Fibroblast of skin of left quadriceps (primary cell): ENCODE results near the gene ARHGAP9.
"Not testable (repeated sequence)": the region's sequence is repeated elsewhere in the genome, so short reads cannot be mapped to it uniquely, and the experiment has no call there.

Source experiments
- DNase-seq, 2 experiments: peaks; one replicate each; pipeline ENCODE4 v3.0.0-alpha.2; 2013; ENCODE audit warnings: low read depth in 2 of 2

Gene ARHGAP9

DNA sequence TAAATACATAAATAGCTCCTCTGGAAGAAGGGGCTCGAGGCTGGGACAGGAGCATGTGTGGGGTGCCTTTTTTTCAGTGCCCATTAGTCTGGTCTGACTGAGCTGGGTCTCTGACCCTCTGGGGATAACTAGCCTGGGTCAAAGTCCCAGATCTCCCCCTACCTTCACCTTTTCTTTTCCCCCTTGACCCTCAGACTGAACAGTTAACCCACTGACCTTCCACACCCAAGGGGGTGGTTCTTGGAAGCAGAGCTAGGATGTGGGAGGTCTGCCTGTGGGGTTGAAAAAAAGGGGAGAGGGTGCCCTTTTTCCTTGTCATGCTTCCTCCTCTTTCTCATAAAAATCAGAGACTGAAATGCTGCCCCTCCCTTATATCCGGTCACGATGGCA, 21.0 kb downstream of the ARHGAP9 start:
- DNase-seq, result no peak

DNA sequence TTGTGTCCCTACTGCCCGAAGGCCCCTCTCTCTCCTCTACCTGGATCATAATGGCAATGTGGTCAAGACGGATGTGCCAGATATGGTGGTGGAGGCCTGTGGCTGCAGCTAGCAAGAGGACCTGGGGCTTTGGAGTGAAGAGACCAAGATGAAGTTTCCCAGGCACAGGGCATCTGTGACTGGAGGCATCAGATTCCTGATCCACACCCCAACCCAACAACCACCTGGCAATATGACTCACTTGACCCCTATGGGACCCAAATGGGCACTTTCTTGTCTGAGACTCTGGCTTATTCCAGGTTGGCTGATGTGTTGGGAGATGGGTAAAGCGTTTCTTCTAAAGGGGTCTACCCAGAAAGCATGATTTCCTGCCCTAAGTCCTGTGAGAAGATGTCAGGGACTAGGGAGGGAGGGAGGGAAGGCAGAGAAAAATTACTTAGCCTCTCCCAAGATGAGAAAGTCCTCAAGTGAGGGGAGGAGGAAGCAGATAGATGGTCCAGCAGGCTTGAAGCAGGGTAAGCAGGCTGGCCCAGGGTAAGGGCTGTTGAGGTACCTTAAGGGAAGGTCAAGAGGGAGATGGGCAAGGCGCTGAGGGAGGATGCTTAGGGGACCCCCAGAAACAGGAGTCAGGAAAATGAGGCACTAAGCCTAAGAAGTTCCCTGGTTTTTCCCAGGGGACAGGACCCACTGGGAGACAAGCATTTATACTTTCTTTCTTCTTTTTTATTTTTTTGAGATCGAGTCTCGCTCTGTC, 22.8 kb downstream of the ARHGAP9 start:
- DNase-seq, result no peak

DNA sequence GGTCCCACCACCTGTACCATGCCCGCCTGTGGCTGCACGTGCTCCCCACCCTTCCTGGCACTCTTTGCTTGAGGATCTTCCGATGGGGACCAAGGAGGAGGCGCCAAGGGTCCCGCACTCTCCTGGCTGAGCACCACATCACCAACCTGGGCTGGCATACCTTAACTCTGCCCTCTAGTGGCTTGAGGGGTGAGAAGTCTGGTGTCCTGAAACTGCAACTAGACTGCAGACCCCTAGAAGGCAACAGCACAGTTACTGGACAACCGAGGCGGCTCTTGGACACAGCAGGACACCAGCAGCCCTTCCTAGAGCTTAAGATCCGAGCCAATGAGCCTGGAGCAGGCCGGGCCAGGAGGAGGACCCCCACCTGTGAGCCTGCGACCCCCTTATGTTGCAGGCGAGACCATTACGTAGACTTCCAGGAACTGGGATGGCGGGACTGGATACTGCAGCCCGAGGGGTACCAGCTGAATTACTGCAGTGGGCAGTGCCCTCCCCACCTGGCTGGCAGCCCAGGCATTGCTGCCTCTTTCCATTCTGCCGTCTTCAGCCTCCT, 23.4 kb downstream of the ARHGAP9 start:
- DNase-seq, result no peak

GRCh38 chr12:57455374-57456144, 24.1 kb downstream of the ARHGAP9 start:
- DNase-seq, result no peak

GRCh38 chr12:57454566-57455373, 24.9 kb downstream of the ARHGAP9 start, which contains the start of gene INHBE:
TSS of gene INHBE (plus strand) at chr12:57455307. CDS start at chr12:57455537, 230 bp downstream.
- DNase-seq, result peak; percentile 94 to 96

- no peak for DNase-seq
Observed at GRCh38 chr12:57454213-57454565, 25.5 kb downstream of the ARHGAP9 start.

- peak; percentile 56 to 61 for DNase-seq
Observed at GRCh38 chr12:57452937-57453509, 26.6 kb downstream of the ARHGAP9 start.

DNA sequence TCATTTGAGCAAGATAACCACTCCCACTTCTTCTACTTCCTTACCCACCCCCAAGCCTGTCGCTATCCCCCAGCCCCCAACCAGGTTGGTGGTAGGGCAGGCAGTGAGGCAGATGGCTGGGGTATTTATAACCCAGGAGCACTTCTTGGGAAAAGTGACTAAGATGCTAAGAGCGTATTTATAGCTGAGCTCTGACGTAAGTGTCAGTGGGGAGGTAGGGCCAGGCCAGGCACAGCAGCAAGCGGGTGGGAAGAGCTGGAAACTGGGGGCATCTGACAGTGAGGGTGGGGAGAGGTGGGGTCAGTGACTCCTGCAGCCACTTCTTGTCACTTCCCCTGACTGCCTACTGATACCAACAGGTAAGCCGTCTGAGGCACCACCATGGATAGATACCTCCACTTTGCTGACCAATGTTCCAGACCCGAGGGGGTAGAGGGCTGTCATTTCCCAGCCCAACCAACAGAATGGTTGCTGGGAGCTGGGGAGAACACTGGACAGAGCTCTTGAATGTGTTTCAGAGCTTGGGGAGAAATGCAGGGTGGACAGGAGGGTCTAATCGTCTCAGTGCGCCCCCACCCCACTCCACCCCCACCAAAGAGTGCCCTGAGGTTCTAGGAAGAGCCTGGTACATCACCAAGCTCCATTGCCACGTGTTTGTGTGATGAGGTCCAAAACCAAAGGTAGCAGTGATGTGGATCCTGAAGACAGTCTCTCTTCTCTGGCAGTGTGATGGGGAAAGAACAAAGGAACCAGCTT, 27.3 kb downstream of the ARHGAP9 start:
- peak; percentile 85 to 88 for DNase-seq

DNA sequence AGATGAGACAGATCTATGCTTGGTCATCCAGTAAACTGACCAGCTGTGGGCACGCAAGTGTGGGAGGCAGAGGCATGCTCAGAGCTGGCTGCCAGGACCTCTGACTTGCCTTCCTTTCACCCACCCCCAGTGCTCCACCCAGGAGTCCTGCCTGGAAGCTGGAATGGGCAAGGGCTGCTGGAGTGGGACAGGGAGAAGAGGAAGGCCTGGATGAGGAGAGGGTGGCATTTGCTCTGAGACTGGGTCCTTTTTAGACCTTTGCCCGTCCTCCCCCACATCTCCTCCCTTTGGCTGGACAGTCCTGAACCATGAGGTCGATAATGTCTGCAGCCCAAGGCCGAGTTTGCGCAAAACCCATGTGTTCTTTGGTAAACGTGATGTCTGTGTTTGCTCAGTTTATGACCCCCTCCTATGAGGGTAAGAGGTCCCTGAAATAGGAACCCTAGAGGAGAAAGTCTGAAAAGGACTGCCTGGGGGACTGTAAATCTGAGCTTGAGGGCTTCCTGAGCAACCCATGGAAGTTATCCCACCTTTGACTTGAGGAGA, 28.4 kb downstream of the ARHGAP9 start:
- no peak for DNase-seq

GRCh38 chr12:57450057-57450456, 29.6 kb downstream of the ARHGAP9 start:
- DNase-seq, result no peak

GRCh38 chr12:57449375-57449774, 30.3 kb downstream of the ARHGAP9 start:
- no peak for DNase-seq

DNA sequence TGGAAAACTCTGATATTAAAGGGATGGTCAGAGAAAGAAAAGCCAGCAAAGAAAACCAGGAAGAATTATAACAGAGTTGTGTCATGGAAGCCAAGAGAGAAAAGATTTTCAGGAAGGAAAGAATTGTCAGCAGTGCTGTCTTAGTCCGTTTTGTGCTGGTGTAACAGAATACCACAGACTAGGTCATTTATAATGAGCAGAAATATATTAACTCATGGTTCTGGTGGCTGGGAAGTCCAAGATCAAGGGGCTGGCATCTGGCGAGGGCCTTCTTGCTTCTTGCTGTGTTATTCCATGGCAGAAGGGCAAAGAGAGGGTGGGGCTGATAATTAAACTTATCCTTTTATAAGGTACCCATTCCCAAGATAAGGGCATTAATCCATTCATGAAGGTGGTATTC, 31.0 kb downstream of the ARHGAP9 start:
- no peak for DNase-seq

DNA sequence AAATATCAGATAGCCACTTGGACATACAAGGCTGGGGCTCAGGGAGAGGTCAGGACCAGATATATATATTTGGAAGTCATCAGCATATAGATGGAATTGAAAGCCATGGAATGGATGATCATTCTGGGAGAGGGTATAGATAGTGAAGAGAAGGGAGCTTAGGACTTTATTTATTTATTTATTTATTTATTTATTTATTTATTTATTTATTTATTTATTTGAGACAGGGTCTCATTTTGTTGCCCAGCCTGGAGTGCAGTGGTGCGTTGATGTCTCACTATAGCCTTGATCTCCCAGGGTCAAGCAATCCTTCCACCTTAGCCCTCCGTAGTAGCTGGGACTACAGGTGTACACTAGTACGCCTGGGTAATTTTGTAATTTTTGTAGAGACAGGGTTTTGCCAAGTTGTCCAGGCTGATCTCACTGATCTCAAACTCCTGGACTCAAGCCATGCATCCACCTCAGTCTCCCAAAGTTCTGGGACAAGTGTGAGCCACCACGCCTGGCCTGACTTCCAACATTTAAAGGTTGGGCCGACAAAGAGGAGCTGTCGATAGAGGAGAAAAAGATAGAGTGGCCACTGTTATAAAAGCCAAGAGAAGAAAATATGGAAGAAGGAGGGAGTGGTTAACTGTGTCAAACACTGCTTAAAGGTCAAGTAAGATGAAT, 33.2 kb downstream of the ARHGAP9 start:
- no peak for DNase-seq

DNA sequence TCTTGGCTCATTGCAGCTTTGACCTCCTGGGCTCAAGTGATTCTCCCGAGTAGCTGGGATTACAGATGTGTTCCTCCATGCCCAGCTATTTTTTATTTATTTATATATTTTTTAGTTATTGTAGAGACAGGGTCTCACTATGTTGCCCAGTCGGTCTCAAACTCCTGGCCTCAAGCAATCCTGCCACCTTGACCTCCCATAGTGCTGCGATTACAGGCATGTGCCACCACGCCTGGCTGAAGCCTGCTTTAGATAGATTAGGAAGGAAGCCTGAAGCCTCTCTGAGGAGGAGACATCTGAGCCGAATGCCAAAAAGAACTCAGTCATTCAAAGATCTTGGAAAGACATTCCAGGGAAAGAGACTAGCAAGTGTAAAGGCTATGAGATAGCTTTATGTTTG, 34.9 kb downstream of the ARHGAP9 start:
- no peak for DNase-seq

DNA sequence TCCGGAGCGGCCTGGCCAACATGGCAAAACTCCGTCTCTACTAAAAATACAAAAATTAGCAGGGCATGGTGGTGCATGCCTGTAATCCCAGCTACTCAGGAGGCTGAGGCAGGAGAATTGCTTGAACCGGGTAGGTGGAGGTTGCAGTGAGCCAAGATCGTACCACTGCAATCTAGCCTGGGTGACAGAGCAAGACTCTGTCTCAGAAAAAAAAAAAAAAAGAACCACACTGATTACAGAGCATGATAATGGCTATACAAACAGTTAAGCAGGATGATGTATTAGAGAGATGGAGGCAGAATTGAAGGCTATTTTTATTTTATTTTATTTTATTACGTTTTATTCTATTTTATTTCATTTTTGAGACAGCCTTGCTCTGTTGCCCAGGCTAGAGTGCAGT, 35.3 kb downstream of the ARHGAP9 start:
- not testable (repeated sequence) for DNase-seq

- no peak for DNase-seq
Observed at GRCh38 chr12:57441846-57442427, 37.7 kb downstream of the ARHGAP9 start.

- not testable (repeated sequence) for DNase-seq
Observed at GRCh38 chr12:57441393-57441792, 38.3 kb downstream of the ARHGAP9 start.

DNA sequence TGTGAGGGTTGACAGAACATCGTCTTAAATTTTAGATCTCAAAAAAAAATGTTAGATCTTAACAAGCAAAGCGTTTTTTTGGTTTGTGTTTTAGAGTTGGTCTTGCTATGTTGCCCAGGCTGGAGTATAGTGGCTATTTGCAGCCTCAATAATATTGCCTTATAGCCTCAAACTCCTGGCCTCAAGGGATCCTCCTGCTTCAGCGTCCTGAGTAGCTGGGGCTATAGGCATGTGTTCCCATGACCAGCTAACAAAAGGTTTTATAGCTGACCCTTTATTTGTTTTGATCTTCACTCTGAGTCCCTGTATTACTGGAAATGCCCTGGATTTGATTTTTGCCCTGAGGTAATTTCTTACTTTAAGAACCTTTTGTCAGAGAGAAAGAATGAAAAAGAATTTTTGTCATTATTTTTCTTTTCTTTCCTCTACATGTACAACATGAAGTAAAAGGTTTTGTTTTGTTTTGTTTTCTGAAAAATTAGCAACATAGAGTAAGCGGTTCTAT, 39.9 kb downstream of the ARHGAP9 start:
- DNase-seq, result no peak

DNA sequence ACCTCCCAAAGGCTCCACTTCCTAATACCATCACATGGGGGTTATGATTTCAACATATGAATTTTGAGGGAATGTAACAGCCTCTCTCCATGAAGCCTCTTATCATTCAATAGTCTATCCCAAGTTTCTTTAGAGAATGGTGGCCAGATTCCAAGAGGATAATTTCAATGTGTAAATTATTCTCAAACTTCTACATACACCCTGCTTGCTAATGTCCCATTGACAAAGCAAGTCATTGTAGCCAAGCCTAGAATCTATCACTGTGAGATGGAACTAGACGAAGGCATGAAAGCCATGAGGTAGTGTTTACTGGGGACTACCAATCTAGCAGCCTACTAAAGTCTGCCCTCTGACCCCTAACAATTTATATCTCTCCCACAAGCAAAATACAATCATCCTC, 41.3 kb downstream of the ARHGAP9 start:
- no peak for DNase-seq
